Stomach (tissue), 9 donors: ENCODE results near the gene KIRREL3. TPM values are rescaled to one million over a fixed set of nuclear protein-coding genes. Genes with fewer than 3 reads are reported as not detected.

Experiments
- DNase-seq, 2 donors: peaks; one replicate each; pipeline versions ENCODE4 v3.0.0 to v3.0.0-alpha.2; 2013 to 2019
- H3K27ac ChIP-seq, 5 donors: fragments of 200-600 bp in 4 of 5; sonication (generic) in 4 of 5; one replicate each; pipeline ENCODE4 v1.5.1; 2013 to 2019; ENCODE audit warnings: mild to moderate bottlenecking in 1 of 5, moderate library complexity in 1 of 5
- H3K27me3 ChIP-seq, 3 donors: fragments of 200-600 bp; sonication (generic); one replicate each; pipeline ENCODE4 v1.5.1; 2017 to 2019; ENCODE audit warnings: mixed run types in 1 of 3
- H3K36me3 ChIP-seq, 4 donors: fragments of 200-600 bp; sonication (generic); 1 replicate in 3 of 4; 2 replicates in 1 of 4; pipeline ENCODE4 v1.5.1; 2016 to 2019
- H3K4me1 ChIP-seq, 4 donors: fragments of 200-600 bp; sonication (generic); one replicate each; pipeline ENCODE4 v1.5.1; 2016 to 2019
- H3K4me3 ChIP-seq, 4 donors: fragments of 200-600 bp; sonication (generic) in 3 of 4; one replicate each; pipeline ENCODE4 v1.5.1; 2016 to 2019; ENCODE audit warnings: mild to moderate bottlenecking in 1 of 4
- H3K9me3 ChIP-seq, 4 donors: fragments of 200-600 bp; sonication (generic); one replicate each; pipeline ENCODE4 v1.5.1; 2016 to 2019
- EP300 ChIP-seq: sonication (generic); formaldehyde crosslinking; IDR thresholded peaks from one replicate; pipeline ENCODE4 v1.6.1; 2017; ENCODE audit warnings: antibody characterized with exemption
- POLR2A ChIP-seq, 4 donors: fragments of 450-650 bp; IDR thresholded peaks; one replicate each; pipeline ENCODE4 v1.6.1; 2016; ENCODE audit warnings: antibody characterized with exemption in 4 of 4, control low read depth in 2 of 4, mild to moderate bottlenecking in 1 of 4, moderate library complexity in 1 of 4
- POLR2AphosphoS5 ChIP-seq, 3 donors: sonication (generic); formaldehyde crosslinking; IDR thresholded peaks; one replicate each; pipeline ENCODE4 v1.6.1; 2016; ENCODE audit warnings: antibody characterized with exemption in 3 of 3
- WGBS, 5 donors: extraction: QIAGEN DNeasy Blood & Tissue Kit in 3 of 5; methylation state at CpG; one replicate each; pipeline versions ENCODE4 v1.1.5 to v1.1.7; 2013 to 2018; 5-methylcytosine and 5-hydroxymethylcytosine counted together
- intact Hi-C: fragments of 100-400 bp; cut with DNase I; formaldehyde crosslinking; loops from one replicate; pipeline ENCODE4 v1.15.1; 2023; ENCODE audit warnings: low total_unique reads
- polyA plus RNA-seq, 3 donors: library from polyadenylated mRNA; stranded (reverse); fragments of 200-250 nt; gene quantifications; one replicate each; pipeline ENCODE4 v1.2.3, GENCODE V29; 2013
- total RNA-seq, 5 donors: library from RNA; depleted of rRNA; stranded (reverse); fragments of >200 nt; gene quantifications; one replicate each; pipeline versions ENCODE4 v1.1.0 to v1.2.3, GENCODE V29; 2014 to 2016
- TF ChIP-seq, protein P1 (sequence below), 7 experiments: fragments of 450-650 bp in 4 of 7; fragments of 200-600 bp in 3 of 7; sonication (generic) in 3 of 7; IDR thresholded peaks; one replicate each; pipeline ENCODE4 v1.5.1; 2016 to 2019; ENCODE audit warnings: antibody characterized with exemption in 7 of 7, control low read depth in 2 of 7, mild to moderate bottlenecking in 1 of 7
- donor health status: healthy with polysubstance abuse.
- donor health status: Bipolar disorder and iron deficiency.
- donor health status: healthy.

KIRREL3 gene
- total and polyA plus RNA-seq, 8 donors: 0.10 to 1.7 (median 0.38) TPM; not detected in 4

DNA sequence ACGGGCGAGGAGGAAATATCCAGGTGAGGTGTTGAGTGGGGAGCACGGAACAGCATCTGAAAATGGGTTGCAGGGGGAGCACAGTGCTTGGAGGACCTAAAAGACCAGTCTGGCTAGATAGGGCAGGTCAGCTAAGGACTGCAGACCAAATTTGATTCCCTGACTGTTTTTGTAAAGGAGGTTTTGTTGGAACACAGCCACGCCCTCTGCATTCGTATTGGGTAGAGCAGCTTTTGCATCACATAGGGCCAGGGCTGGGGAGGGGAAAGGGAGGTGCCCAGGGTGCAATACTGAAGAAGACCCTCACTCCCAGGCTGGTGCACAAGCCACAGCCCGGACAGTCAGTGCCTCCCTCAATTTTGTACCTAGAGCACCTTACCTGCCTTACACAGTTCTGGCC, 286.8 kb downstream of the KIRREL3 start:
- no peak for DNase-seq
- intact Hi-C loops: loop anchor here (5.0 kb wide), 1 partner anchor 278 kb away; no protein-coding TSS in a partner anchor

DNA sequence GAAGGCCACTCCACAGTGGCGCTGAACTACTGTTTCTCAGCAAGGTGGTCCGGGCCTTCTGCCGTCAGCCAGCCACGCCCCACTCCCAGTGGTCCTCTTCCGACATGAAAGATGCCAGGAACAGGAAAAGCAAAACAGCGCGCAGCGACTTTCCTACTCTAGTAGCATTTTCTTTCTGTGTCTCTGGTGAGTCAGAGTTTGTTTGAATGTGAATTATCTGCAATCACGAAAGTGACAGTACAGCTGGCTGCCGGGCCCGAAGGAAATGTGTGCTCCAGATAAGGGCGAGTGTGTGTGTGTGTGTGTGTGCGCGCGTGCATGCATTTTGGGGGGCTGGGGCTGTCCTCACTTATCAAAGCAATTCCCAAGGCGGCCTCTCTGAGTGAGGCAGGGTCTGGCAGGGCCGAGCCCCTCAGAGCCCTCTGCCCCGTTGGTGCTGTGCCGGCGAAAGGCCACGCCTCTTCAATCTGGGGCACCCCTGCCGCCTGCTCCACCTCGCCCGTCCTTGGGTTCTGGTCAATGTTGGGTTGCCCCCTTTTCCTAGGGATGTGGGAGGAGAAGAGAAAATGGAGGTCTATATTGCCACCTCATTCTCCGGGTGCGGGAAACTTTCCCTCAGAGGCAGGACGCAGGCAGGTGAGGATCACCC, 288.5 kb downstream of the KIRREL3 start:
- no peak overlapping the region for H3K27ac ChIP-seq
- no peaks in the 10 kb centered on the region for H3K36me3 ChIP-seq
- peak in 1 of 2 donors; percentile 24 for DNase-seq
- intact Hi-C loops: loop anchor here (5.0 kb wide), 1 partner anchor 280 kb away; no protein-coding TSS in a partner anchor
- 38 to 64% (median 50%) methylated on average over 20 to 27 of the region's 27 CpGs for WGBS, 5 donors
- H3K4me3 ChIP-seq: no peak overlapping the region
- no peak for TF ChIP-seq POLR2AphosphoS5 (IDR thresholded peaks at IDR 0.05)
- H3K27me3 ChIP-seq: peaks cover 0 to 60% (median 12%) of the 10 kb centered on the region in 3 donors
- H3K4me1 ChIP-seq: no peaks in the 10 kb centered on the region
- H3K9me3 ChIP-seq: no peaks in the 10 kb centered on the region

More for the DNA sequence above, 286.8 kb downstream of the KIRREL3 start:
- Histone ChIP-seq H3K4me3 (no peak overlapping the region), H3K36me3 (no peaks in the 10 kb centered on the region), H3K27ac (no peak overlapping the region), H3K4me1 (no peaks in the 10 kb centered on the region), H3K9me3 (no peaks in the 10 kb centered on the region), H3K27me3 (peaks cover 0 to 62% (median 12%) of the 10 kb centered on the region in 3 donors)
- 78 to 90% (median 82%) methylated on average over 6 of the region's 6 CpGs for WGBS, 5 donors
- TF ChIP-seq, protein P1, sequence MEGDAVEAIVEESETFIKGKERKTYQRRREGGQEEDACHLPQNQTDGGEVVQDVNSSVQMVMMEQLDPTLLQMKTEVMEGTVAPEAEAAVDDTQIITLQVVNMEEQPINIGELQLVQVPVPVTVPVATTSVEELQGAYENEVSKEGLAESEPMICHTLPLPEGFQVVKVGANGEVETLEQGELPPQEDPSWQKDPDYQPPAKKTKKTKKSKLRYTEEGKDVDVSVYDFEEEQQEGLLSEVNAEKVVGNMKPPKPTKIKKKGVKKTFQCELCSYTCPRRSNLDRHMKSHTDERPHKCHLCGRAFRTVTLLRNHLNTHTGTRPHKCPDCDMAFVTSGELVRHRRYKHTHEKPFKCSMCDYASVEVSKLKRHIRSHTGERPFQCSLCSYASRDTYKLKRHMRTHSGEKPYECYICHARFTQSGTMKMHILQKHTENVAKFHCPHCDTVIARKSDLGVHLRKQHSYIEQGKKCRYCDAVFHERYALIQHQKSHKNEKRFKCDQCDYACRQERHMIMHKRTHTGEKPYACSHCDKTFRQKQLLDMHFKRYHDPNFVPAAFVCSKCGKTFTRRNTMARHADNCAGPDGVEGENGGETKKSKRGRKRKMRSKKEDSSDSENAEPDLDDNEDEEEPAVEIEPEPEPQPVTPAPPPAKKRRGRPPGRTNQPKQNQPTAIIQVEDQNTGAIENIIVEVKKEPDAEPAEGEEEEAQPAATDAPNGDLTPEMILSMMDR (IDR thresholded peaks at IDR 0.05): no peak
- TF ChIP-seq POLR2AphosphoS5 (IDR thresholded peaks at IDR 0.05) (no peak), EP300 (no peak), POLR2A (IDR thresholded peaks at IDR 0.05) (no peak)

DNA sequence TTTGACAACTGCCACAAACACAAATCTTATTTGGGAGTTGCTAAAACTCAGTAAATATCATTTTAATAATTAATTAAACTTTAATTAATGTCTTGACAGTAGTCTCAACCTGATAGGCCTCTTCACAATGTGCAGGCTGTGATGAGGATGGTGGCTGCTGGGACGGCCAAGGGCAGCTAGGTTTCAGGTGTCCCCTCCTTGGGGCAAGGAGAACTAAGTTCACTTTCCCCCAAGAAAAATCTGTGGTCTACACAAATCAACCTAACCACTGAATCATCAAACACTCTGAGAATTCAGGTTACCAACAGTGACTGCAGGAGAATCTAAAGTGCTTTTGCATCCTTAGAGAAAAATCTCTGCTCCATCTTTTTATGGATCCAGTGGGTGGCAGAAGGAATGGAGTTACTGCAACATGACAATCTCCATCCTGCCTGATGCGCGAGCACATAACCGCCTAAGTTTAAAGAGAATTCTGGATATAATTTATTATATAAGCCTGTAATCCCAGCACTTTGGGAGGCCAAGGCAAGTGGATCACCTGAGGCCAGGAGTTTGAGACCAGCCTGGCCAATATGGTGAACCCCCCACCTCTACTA, 289.7 kb downstream of the KIRREL3 start:
- no peak for DNase-seq
- intact Hi-C loops: loop anchor here (5.0 kb wide), 1 partner anchor 281 kb away; no protein-coding TSS in a partner anchor
- H3K4me1 ChIP-seq: no peaks in the 10 kb centered on the region
- no peaks in the 10 kb centered on the region for H3K9me3 ChIP-seq
- peaks cover 0 to 55% (median 12%) of the 10 kb centered on the region in 3 donors for H3K27me3 ChIP-seq
- TF ChIP-seq EP300 (no peak), POLR2A (IDR thresholded peaks at IDR 0.05) (no peak), POLR2AphosphoS5 (IDR thresholded peaks at IDR 0.05) (no peak)
- TF ChIP-seq, protein P1 (IDR thresholded peaks at IDR 0.05): no peak
- 83 to 98% (median 95%) methylated on average over 4 of the region's 4 CpGs for WGBS, 5 donors
- H3K4me3 ChIP-seq: no peak overlapping the region
- no peaks in the 10 kb centered on the region for H3K36me3 ChIP-seq
- no peak overlapping the region for H3K27ac ChIP-seq

DNA sequence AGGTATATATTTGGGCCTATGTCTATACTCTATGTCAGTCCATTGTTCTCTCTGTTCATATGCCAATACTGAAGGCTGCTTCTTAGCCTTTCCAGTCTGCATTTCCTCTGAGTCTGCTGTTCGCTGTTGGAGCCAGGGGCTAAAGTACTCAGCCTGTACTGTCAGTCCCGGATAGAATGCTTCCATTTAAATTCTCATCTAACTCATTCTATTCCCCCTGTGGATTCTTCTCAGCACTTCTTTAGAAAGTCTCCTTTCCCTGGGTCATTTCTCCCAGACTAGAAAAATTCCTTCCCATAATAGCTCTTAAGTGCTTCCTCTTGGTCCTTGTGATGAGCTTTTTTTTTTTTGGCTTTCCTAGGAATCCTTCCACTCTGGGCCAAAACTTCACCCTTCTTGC, 293.1 kb downstream of the KIRREL3 start:
- no peaks in the 10 kb centered on the region for H3K4me1 ChIP-seq
- peaks cover 0 to 43% (median 12%) of the 10 kb centered on the region in 3 donors for H3K27me3 ChIP-seq
- 45 to 84% (median 56%) methylated on average over 2 of the region's 2 CpGs for WGBS, 5 donors
- H3K27ac ChIP-seq: no peak overlapping the region
- no peaks in the 10 kb centered on the region for H3K36me3 ChIP-seq
- H3K9me3 ChIP-seq: no peaks in the 10 kb centered on the region
- intact Hi-C loops: no loop called here
- DNase-seq: no peak
- TF ChIP-seq, protein P1 (IDR thresholded peaks at IDR 0.05): no peak
- TF ChIP-seq EP300 (no peak), POLR2A (IDR thresholded peaks at IDR 0.05) (no peak), POLR2AphosphoS5 (IDR thresholded peaks at IDR 0.05) (no peak)
- H3K4me3 ChIP-seq: no peak overlapping the region
